ENCODE data around the gene PCSK5. TPM values are rescaled to one million over a fixed set of nuclear protein-coding genes. Genes with fewer than 3 reads are reported as not detected.

The PCSK5 gene
- total and polyA plus RNA-seq, 4 donors, result 0.58 to 3.6 (median 0.82) TPM

GRCh38 chr9:75960551-75960950 lies 70.1 kb downstream of the PCSK5 start:
- WGBS, result 80% methylated on average over 6 of the region's 6 CpGs
- Histone ChIP-seq H3K4me1 (ENCODE audit: control insufficient read depth in 4 of 4, insufficient read depth in 4 of 4, low read length in 3 of 4) (no peaks in the 10 kb centered on the region), H3K27ac (ENCODE audit: low read depth in 1 of 2, low read length in 2 of 2) (no peak overlapping the region), H3K4me3 (ENCODE audit: low read depth in 1 of 3, low read length in 3 of 3) (no peak overlapping the region), H3K27me3 (ENCODE audit: control insufficient read depth in 4 of 4, insufficient read depth in 4 of 4, low read length in 3 of 4) (no peaks in the 10 kb centered on the region), H3K9me3 (ENCODE audit: control insufficient read depth in 4 of 4, low read length in 3 of 4) (peaks cover 0 to 1% (median 0%) of the 10 kb centered on the region in 4 donors), H3K9ac (ENCODE audit: low read depth in 1 of 2, low read length in 2 of 2) (no peak overlapping the region), H3K36me3 (ENCODE audit: control insufficient read depth in 4 of 4, insufficient read depth in 3 of 4, low read depth in 1 of 4, low read length in 3 of 4) (no peaks in the 10 kb centered on the region)
- TF ChIP-seq SP1 (IDR thresholded peaks at IDR 0.05) (no peak), YY1 (IDR thresholded peaks at IDR 0.05) (no peak), GABPA (IDR thresholded peaks at IDR 0.05 in 1 of 2, conservative IDR thresholded peaks at IDR 0.05 in 1 of 2) (no peak), RAD21 (IDR thresholded peaks at IDR 0.05) (no peak), HNF4G (IDR thresholded peaks at IDR 0.05) (no peak), FOXA1 (IDR thresholded peaks at IDR 0.05) (no peak), TAF1 (conservative IDR thresholded peaks at IDR 0.05) (no peak), EGR1 (IDR thresholded peaks at IDR 0.05; ENCODE audit: low read depth in 2 of 2) (no peak), RXRA (IDR thresholded peaks at IDR 0.05) (no peak), NR2F2 (IDR thresholded peaks at IDR 0.05) (no peak), HNF4A (conservative IDR thresholded peaks at IDR 0.05) (no peak), FOXA2 (IDR thresholded peaks at IDR 0.05) (no peak), REST (IDR thresholded peaks at IDR 0.05) (no peak), JUND (IDR thresholded peaks at IDR 0.05) (no peak), CTCF (IDR thresholded peaks at IDR 0.05; ENCODE audit: low read depth, low read length, missing input control) (no peak), ZBTB33 (IDR thresholded peaks at IDR 0.05) (no peak), MAX (IDR thresholded peaks at IDR 0.05) (no peak), ATF3 (IDR thresholded peaks at IDR 0.05) (no peak)
- no peak for DNase-seq (ENCODE audit: low spot score)
